ENCODE results near the gene RAB27A. TPM values are rescaled to one million over a fixed set of nuclear protein-coding genes. Genes with fewer than 3 reads are reported as not detected.

The RAB27A gene
- total RNA-seq, 1 experiment from 2014 or later: 6.3 TPM

- intact Hi-C loops (cut with micrococcal nuclease): no loop called here
- H4K20me1 ChIP-seq (ENCODE audit: low read length): no peaks in the 10 kb centered on the region
- H3K9me3 ChIP-seq (ENCODE audit: low read length): no peaks in the 10 kb centered on the region
- no peak overlapping the region for H3K9ac ChIP-seq (ENCODE audit: low read length)
- BruUV-seq (replicated peaks): no TSS peak
- H3F3A ChIP-seq (ENCODE audit: low read length, unreplicated experiment): no peaks in the 10 kb centered on the region
- no peak overlapping the region for H3K27ac ChIP-seq (ENCODE audit: low read length)
- H3K79me2 ChIP-seq (ENCODE audit: low read length): no peaks in the 10 kb centered on the region
- DNase-seq: no peak
- no peak overlapping the region for H2AFZ ChIP-seq (ENCODE audit: low read length)
- H3K27me3 ChIP-seq (ENCODE audit: low read length): no peaks in the 10 kb centered on the region
- ChIA-PET CTCF (interaction anchor here (1.0 kb wide), 2 partner anchors 190 to 217 kb away, joined by 3 to 7 read pairs; partner anchors contain the start of genes CCPG1 and PIERCE2), POLR2A (ENCODE audit: unreplicated experiment) (no interaction called here)
- no peaks in the 10 kb centered on the region for H3K9me2 ChIP-seq (replicated peaks; ENCODE audit: low read length)
- H3K4me2 ChIP-seq (ENCODE audit: low read length): no peak overlapping the region
- H3K4me1 ChIP-seq (ENCODE audit: insufficient read depth, low read length): peaks cover 8% of the 10 kb centered on the region; the same call in 1 of the 2 replicates
- TF ChIP-seq EZH2phosphoT487 (IDR thresholded peaks at IDR 0.05; ENCODE audit: borderline replicate concordance, low read length) (no peak), EZH2 (IDR thresholded peaks at IDR 0.05; ENCODE audit: low read length, unreplicated experiment) (no peak)
- TF ChIP-seq, protein P1, sequence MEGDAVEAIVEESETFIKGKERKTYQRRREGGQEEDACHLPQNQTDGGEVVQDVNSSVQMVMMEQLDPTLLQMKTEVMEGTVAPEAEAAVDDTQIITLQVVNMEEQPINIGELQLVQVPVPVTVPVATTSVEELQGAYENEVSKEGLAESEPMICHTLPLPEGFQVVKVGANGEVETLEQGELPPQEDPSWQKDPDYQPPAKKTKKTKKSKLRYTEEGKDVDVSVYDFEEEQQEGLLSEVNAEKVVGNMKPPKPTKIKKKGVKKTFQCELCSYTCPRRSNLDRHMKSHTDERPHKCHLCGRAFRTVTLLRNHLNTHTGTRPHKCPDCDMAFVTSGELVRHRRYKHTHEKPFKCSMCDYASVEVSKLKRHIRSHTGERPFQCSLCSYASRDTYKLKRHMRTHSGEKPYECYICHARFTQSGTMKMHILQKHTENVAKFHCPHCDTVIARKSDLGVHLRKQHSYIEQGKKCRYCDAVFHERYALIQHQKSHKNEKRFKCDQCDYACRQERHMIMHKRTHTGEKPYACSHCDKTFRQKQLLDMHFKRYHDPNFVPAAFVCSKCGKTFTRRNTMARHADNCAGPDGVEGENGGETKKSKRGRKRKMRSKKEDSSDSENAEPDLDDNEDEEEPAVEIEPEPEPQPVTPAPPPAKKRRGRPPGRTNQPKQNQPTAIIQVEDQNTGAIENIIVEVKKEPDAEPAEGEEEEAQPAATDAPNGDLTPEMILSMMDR (conservative IDR thresholded peaks at IDR 0.05; ENCODE audit: low read depth, low read length): no peak
- H3K36me3 ChIP-seq (ENCODE audit: low read depth, low read length): no peaks in the 10 kb centered on the region
- ATAC-seq: no peak
- H3K4me3 ChIP-seq (ENCODE audit: low read length): no peak overlapping the region
These were observed 71.6 kb downstream of the RAB27A start for GRCh38 chr15:55218056-55218455.

DNA sequence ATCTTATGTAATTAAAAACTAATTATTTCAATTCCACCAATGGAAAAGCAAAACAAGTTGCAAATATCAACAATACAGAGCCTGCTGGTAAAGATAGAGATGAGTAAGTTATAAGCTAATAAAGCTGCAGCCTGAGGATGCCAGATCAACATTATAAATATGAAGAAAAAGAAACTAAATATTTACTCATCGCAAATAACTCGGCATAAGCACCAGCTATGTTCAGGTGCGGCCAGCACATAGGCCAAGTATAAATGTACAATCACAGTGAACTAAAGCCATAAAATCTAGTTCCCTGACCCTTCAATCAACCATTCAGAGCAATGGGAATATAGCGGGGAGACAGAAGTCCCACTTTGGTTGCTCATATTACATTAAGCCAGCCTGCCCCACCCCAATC, 85.1 kb downstream of the RAB27A start:
- no peak overlapping the region for H3K9ac ChIP-seq (ENCODE audit: low read length)
- TF ChIP-seq, protein P1 (conservative IDR thresholded peaks at IDR 0.05; ENCODE audit: low read depth, low read length): no peak
- TF ChIP-seq EZH2 (IDR thresholded peaks at IDR 0.05; ENCODE audit: low read length, unreplicated experiment) (no peak), EZH2phosphoT487 (IDR thresholded peaks at IDR 0.05; ENCODE audit: borderline replicate concordance, low read length) (no peak)
- H3K27me3 ChIP-seq (ENCODE audit: low read length): no peaks in the 10 kb centered on the region
- peak overlapping the region; percentile 44 for H3K4me2 ChIP-seq (ENCODE audit: low read length)
- ChIA-PET POLR2A (ENCODE audit: unreplicated experiment) (interaction anchor here (0.6 to 0.9 kb wide), 2 partner anchors 204 to 231 kb away, joined by 3 to 4 read pairs; partner anchors contain the start of genes CCPG1 and PIERCE2), CTCF (interaction anchor here (0.9 kb wide), 1 partner anchor 231 kb away, joined by 3 read pairs; no protein-coding TSS in a partner anchor)
- BruUV-seq (replicated peaks): no TSS peak
- no peak overlapping the region for H2AFZ ChIP-seq (ENCODE audit: low read length)
- DNase-seq (peak; percentile 40), ATAC-seq (peak; percentile 93)
- H3F3A ChIP-seq (ENCODE audit: low read length, unreplicated experiment): no peaks in the 10 kb centered on the region
- no peaks in the 10 kb centered on the region for H4K20me1 ChIP-seq (ENCODE audit: low read length)
- no peaks in the 10 kb centered on the region for H3K79me2 ChIP-seq (ENCODE audit: low read length)
- no peaks in the 10 kb centered on the region for H3K9me2 ChIP-seq (replicated peaks; ENCODE audit: low read length)
- H3K27ac ChIP-seq (ENCODE audit: low read length): peak overlapping the region; percentile 38
- H3K4me1 ChIP-seq (ENCODE audit: insufficient read depth, low read length): peaks cover 12% of the 10 kb centered on the region
- H3K36me3 ChIP-seq (ENCODE audit: low read depth, low read length): no peaks in the 10 kb centered on the region
- intact Hi-C loops (cut with micrococcal nuclease): no loop called here
- no peaks in the 10 kb centered on the region for H3K9me3 ChIP-seq (ENCODE audit: low read length)
- no peak overlapping the region for H3K4me3 ChIP-seq (ENCODE audit: low read length)

DNA sequence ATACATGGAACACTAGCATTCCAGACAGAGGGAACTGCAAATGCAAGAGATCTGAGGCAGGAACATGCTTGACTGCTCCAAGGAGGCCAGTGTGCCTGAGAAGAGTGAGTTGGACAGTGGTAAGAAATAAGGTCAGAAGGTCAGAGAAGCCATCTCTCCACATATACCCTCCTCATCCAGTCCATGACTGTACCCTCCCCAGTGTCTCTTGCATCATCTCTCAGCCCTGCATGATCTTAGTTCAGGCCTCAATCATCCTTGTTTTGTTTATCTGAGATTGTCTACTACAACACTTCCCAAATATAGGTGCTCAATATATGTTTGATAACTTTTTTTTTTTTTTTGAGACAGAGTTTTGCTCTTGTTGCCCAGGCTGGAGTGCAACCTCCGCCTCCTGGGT, 87.4 kb downstream of the RAB27A start:
- POLR2A ChIA-PET (ENCODE audit: unreplicated experiment): no interaction called here

More for the DNA sequence above, 87.4 kb downstream of the RAB27A start:
- no peaks in the 10 kb centered on the region for H3K79me2 ChIP-seq (ENCODE audit: low read length)
- no peak for TF ChIP-seq EZH2 (IDR thresholded peaks at IDR 0.05; ENCODE audit: low read length, unreplicated experiment)
- no peak for TF ChIP-seq EZH2phosphoT487 (IDR thresholded peaks at IDR 0.05; ENCODE audit: borderline replicate concordance, low read length)
- TF ChIP-seq, protein P1 (conservative IDR thresholded peaks at IDR 0.05; ENCODE audit: low read depth, low read length): no peak
- H3K27me3 ChIP-seq (ENCODE audit: low read length): no peaks in the 10 kb centered on the region
- H3K4me2 ChIP-seq (ENCODE audit: low read length): no peak overlapping the region
- H2AFZ ChIP-seq (ENCODE audit: low read length): no peak overlapping the region
- CTCF ChIA-PET: no interaction called here
- H3K27ac ChIP-seq (ENCODE audit: low read length): no peak overlapping the region
- no peak for DNase-seq
- H3K9ac ChIP-seq (ENCODE audit: low read length): no peak overlapping the region
- no TSS peak for BruUV-seq (replicated peaks)
- H3K9me2 ChIP-seq (replicated peaks; ENCODE audit: low read length): no peaks in the 10 kb centered on the region
- no peak overlapping the region for H3K4me3 ChIP-seq (ENCODE audit: low read length)
- no peaks in the 10 kb centered on the region for H3F3A ChIP-seq (ENCODE audit: low read length, unreplicated experiment)
- no peak for ATAC-seq
- no peaks in the 10 kb centered on the region for H3K36me3 ChIP-seq (ENCODE audit: low read depth, low read length)
- intact Hi-C loops (cut with micrococcal nuclease): no loop called here
- H3K4me1 ChIP-seq (ENCODE audit: insufficient read depth, low read length): peaks cover 19% of the 10 kb centered on the region
- no peaks in the 10 kb centered on the region for H3K9me3 ChIP-seq (ENCODE audit: low read length)
- no peaks in the 10 kb centered on the region for H4K20me1 ChIP-seq (ENCODE audit: low read length)

All from PC-3 (cell line).